ENCODE measurements around the gene ALK. TPM values are rescaled to one million over a fixed set of nuclear protein-coding genes. Genes with fewer than 3 reads are reported as not detected.
A peak's percentile ranks its signal among the peaks of the same experiment; 100 is the strongest.

The ALK gene
- total RNA-seq, 1 donor = under 0.01 TPM

DNA sequence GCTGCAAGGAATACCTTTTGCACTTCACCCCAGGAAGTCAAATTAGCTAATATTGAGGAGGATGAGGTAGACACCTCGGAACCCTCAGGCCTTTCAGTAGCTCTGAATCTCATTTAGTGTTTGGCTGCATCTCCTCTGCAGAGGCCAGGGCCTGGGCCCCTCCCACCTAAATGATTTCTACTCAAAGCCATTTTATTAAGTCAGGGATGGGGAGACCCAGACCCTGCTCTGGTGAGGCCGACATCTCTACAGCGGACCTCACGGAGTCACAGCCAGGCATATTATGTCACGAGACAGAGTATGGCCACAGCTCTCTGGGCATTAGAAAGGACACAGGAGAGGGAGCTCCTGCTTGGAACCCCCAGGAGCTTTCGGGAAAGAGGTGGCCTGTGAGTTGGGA is 305.5 kb downstream of the ALK start:
- DNase-seq (ENCODE audit: low read depth in 2 of 3, low spot score in 2 of 3) = no peak

DNA sequence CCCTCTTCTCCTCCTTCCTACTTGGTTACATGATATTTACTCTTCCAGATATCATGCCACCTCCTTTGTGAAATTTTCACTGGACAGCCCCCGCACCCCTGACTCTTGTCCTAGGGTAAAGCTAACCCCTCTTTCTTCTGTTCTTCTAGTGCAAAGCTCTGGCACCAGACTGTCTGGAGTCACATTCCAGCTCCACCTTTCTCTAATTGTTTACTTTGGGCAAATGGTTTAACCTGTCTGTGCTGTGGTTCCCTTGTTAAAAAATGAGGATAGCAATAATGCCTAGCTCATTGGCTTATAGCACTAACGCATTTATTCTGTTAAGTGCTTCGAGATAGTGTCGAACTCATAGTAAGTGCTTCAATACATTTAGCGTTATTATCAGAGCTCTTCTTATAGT is 306.2 kb downstream of the ALK start:
- DNase-seq (ENCODE audit: low read depth in 2 of 3, low spot score in 2 of 3) = no peak

DNA sequence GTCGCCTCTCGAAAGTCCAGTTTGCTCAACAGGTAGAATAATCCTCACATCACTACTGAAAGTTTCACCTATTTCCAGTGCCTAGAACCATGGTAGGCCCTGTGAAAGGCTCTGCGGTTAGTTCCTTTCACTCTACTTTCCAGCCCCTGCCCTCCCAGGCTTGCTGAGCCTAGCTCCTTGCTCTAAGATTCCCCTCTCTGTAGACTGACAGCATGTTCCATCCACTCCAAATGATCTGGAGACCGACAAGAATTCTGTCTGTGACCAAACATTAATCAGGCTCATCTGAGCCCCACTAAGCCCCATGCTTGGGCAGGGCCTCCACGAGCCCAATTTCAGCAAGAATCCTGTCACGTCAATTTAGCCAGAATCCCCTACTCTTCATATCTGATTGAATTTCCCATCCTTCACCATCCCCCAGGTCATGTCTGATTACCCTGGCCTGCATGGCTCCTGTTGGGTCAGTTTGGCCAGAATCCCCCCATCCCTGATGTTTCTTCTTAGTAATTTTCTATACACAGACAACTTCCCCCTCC is 307.0 kb downstream of the ALK start:
- DNase-seq (ENCODE audit: low read depth in 2 of 3, low spot score in 2 of 3) = no peak

DNA sequence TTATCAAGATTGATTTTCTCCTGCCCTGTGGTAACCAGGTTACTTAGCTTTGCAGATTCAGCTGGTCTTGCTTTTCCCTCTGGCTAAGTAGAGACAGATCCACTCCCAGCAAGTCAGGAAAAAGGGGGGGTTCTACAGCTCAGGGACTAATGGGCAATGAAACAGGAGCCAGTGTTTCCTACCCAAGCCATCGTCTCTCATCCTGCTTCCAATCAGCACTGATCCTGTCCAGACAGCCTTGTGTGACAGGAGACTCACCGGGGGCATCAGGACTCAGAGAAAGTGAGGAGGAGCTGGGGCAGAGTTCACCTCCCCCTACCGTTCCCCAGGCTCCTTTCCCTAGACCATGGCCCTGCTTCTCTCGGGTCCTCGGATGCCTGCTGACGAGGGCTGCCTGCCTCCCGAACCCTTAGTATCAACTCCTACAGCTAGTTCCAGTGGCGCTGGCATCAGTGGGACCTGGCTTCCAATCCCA is 307.6 kb downstream of the ALK start:
- DNase-seq (ENCODE audit: low read depth in 2 of 3, low spot score in 2 of 3) = no peak

DNA sequence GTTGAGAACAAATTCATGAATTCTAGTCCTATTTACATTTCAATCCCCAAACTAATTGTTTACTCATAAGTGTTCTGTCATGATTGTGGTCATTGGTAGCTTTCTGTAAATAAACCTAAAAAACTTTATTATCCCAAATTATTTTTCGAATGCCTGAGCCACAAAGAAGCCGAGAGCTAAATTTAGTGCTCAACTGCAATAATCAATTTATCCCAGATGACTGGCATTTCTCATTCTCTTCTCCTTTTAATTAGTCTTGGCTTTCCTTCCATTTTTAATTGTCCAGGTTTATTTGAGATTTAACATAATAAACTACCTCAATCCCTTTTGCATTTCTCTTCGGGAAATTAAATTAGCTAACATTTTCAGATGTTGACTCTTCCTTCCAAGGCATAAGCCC is 308.3 kb downstream of the ALK start:
- DNase-seq (ENCODE audit: low read depth in 2 of 3, low spot score in 2 of 3) = no peak

DNA sequence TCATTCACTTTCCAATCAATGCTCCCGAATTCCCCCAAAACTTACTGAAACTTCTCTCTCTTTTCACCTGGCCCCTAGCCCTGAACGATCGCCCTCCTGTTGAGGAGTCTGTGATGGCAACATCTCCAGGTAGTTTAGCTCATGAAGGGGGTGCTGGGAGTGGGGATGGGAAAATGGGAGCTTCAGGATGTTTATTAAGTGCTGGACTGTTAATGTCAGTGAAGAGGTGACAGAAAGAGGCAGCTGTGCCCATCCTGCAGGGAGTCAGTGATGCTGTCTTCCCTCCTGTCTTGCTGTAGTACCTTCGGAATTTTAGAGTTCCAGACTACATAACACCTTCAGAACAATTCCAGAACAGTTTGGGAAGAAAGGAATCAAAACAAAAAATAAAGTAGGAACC is 308.8 kb downstream of the ALK start:
- no peak for DNase-seq (ENCODE audit: low read depth in 2 of 3, low spot score in 2 of 3)

DNA sequence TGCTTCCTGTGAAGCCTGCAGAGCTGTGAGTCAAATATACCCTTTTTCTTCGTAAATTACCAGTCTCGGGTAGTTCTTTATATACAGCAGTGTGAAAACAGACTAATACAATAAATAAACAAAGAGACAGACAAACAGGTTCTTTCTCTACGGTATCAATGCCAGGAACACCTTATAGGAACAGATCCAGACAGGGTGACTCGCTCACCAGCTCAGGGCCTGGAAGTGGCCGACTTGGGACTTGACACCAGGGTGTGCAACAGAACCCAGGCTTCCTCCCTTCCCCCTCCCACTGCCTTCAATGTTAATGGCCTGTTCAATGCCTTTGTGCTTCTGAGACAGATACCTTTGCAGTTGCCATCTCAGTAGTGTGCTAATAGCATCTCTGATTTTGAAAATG is 309.5 kb downstream of the ALK start:
- DNase-seq (ENCODE audit: low read depth in 2 of 3, low spot score in 2 of 3) = no peak

DNA sequence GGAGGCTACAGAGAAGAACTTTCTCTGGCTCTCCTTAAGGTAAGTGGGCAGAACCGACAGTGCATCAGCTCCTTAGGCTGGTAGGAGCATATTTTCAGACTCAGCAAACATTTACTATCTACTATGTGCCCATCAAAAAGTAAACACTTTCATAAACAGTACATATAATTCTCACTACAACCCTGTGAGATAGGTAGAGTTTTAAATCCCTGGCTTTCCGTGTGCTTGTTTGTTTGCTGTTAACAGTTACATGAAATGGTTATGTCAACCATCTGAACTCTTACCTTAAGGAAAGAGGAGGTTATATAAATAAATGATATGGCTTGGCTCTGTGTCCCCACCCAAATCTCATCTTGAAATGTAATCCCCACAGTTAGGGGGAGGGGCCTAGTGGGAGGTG is 310.1 kb downstream of the ALK start:
- no peak for DNase-seq (ENCODE audit: low read depth in 2 of 3, low spot score in 2 of 3)

DNA sequence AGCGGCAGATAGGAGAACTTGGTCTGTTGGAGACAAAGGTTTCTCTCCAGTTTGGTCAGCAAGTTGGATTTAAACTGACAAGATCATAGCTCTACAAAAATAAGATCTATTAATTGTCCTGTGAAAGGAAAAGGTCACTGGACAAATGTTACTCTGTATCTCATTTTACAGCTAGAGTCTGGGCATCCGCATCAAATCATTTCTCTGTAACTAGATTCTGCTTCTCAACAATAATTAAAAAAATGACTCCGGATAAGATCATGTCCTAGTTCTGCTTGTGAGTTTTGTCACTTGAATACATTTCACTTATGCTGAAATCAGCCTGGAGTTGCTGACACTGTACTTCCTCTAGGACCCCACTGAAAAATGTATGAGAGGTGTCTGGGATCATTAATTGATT is 310.8 kb downstream of the ALK start:
- no peak for DNase-seq (ENCODE audit: low read depth in 2 of 3, low spot score in 2 of 3)

DNA sequence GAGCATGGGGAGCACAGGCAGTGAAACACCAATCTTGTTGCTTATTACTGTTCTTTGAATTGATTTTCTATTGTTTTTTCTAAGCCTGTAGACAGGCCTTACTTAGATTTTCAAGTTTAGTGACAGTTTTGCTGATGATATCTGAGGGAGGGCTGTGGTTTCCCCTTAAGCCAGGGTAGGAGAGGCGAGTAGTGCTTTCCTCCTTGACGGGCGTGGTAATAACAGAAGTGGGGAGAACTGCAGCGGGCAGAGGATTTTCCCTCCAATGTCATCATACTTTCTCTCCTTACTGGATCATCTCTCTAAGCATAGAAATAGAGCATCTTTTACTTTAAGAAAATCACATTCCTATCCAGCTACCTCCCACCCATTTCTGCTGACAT is 314.4 kb downstream of the ALK start:
- peak in 2 of 3 donors; percentile 8 to 50 for DNase-seq (ENCODE audit: low read depth in 2 of 3, low spot score in 2 of 3)

DNA sequence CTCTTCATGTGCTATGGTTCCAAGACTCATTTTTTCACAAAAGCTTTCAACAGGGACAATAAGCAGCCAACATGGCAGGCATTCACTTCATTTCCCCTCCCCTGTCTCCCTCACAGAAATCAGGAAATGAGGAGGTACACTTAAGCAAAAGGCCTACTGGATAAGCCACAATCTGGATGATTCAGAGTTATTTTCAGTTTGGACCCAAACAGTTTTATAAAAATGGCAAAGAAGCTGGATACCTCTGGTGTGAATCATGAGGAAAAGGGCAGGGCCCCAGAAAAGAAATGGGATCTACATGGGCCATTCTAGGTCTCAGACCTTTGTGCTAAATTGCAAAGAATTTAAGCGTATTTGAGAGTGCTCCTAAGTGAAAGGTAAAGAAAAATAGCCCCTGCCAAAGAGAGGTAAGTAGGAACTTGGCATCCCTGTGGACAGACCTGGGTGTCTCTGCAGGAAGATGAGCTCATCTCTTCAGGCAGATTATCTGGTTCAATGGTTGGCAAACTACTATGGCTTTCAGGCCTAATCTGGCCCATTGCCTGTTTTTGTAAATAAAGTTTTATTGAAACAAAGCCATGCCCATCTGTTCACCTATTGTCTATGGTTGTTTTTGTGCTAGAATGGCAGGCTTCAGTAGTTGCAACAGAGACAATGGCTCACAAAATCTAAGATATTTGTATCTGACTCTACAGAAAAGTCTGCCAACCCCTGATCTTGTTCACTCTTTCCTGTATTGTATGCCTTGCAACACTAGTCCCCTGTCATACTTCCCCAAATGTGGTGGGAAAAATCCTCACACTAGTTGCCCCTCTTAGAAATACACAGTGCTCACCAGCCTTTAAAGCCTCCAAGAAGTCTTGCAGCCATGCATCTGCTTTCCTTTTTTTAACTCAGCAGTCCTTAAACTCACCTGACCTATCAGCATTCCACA is 315.0 kb downstream of the ALK start:
- peak in 2 of 3 donors; percentile 9 to 50 for DNase-seq (ENCODE audit: low read depth in 2 of 3, low spot score in 2 of 3)

DNA sequence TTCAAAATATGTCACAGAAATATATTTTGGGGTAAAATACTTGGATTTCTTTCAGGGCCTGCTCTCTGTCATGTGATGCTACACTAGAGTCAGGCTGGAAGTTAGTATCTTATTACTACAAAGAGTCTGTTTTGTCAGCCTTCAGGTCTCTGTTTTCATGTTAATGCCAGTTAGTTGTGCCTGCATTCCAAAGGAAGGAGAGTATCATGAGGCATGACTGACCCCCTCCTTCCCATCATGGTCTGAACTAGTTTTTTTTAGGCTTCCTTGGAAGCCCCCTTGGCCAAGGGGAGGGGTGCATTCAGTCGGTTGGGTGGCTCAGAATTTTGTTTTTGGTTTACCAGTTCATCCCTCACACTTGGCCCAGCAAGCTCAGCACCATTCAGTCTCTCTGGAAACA is 318.0 kb downstream of the ALK start:
- no peak for DNase-seq (ENCODE audit: low read depth in 2 of 3, low spot score in 2 of 3)

DNA sequence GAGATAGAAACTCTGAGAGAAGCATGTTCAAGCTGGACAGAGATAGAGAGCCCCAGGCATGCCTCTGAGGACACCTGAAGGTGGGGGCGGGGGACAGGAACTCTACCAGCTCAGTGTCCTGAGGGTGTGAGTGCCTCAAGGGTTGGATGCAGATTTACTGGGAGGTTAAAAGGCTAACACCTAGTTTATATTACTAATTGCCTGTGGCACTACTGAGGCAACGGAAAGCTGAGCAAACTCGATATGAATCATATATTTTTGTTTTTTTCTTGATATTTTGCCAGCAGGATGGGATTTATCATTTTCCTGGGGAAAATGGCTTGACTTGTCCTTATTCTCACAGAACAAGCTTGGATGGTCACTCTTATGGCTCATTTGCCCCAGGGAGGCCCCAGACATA is 319.5 kb downstream of the ALK start:
- no peak for DNase-seq (ENCODE audit: low read depth in 2 of 3, low spot score in 2 of 3)

DNA sequence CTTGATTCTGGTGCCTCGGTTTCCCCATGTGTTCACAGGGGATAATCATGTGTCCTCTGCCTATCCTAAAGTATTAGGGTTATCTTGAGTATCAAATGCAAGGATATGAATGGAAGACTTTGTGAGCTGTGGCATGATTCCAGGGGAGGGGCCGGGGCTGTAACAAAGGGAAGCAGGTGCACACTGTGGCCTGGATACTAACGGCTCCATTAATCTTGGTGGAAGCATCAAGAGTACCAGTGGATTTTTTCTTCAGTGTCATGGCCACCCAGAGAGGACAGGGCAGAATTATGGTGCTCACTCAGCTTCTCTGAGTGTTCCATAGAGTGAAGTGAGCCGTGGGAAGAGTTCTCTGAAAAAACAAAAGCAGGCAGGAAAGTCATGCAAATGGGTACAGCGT is 320.1 kb downstream of the ALK start:
- no peak for DNase-seq (ENCODE audit: low read depth in 2 of 3, low spot score in 2 of 3)

DNA sequence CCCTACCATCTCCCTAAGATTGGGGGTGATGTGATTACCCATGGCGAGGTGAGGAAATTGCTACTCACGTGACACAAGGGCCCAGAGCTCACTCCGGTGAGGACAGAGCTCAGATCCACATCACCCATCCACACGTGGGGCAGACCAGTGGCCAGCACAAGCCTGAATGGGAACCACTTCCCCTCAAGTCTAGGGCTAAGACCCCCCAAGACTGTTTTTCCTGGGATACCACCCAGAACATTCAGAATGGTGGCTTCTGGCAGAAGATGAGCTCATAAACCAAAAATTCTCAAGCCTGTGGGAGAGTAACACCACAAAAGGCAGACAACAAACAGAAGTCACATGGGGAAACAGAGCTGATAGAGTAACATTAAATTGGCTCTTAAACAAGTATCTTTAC is 321.4 kb downstream of the ALK start:
- DNase-seq (ENCODE audit: low read depth in 2 of 3, low spot score in 2 of 3) = no peak

DNA sequence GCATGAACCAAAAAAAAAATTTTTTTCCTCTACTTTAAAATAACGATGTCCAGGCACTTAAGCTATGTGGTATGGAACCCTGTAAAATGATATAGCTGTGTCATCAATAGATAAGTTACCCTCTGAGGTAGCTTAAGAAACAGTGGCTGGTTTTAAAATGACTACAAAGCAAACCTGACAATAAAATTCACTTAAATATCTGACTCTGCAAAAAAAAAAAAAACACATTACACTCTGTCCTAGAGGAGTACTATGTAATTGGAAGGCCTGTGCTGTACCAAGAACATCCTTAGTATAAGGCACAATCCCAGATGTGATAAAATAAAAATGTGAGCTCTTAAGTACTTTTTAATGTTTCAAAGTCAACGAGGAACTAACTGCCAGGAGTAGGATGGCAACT is 322.4 kb downstream of the ALK start:
- no peak for DNase-seq (ENCODE audit: low read depth in 2 of 3, low spot score in 2 of 3)

DNA sequence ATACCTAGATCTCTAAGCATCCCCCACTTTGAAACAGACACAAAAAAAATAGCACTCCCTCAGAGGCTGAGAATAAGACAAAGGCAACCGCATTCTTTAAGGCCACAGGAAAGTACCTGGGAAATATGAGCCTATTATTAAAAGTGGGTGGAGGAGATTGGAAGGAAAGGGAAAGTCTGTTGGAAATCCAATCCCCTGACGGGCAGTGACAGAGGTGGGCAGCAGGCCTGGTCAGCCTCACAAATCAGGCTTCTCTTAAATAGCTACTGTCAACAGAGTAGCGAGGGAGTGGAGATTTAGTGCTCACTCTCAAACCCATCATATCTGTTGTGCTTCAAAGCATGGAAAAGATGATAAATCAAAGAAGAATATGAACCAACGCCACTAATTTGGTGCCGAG is 324.4 kb downstream of the ALK start:
- no peak for DNase-seq (ENCODE audit: low read depth in 2 of 3, low spot score in 2 of 3)

DNA sequence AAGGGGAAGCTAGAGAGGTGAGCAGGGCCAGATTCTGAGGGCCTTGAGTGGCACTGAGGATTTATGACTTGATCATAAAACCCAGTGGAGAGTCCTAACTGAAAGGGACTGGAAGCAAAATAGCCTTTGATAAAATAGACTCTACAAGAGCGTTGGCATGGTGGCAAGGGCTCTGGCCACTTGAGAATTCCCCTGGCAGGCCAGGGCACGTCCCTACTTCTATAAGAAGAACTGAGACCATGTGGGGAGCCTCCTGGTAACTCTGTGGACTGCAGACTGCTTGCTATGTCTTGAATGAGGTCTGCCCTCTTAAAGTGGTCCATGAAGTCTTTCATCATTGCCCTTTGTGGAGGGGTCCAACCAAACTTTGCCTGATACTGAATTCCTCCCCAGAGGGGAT is 324.8 kb downstream of the ALK start:
- DNase-seq (ENCODE audit: low read depth in 2 of 3, low spot score in 2 of 3) = no peak

DNA sequence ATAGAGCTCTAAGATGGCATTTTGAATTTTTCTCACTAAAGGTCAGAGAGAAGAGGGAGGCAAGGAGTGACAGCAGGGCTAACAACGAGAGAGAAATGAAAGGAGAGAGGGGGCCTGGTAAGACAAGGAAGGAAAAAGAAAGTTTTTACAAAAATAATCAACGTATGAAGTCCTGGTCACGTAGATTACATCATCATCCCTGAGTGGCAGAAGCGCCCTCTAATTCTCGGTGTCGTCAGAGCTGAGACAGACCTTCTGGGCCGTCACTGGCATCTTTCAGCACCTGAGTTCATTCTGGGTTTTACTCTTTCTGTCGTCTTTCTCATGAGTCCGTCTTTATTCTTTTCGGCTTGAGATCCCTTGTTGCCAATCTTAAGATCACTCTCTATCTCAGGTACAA is 329.8 kb downstream of the ALK start:
- no peak for DNase-seq (ENCODE audit: low read depth in 2 of 3, low spot score in 2 of 3)

DNA sequence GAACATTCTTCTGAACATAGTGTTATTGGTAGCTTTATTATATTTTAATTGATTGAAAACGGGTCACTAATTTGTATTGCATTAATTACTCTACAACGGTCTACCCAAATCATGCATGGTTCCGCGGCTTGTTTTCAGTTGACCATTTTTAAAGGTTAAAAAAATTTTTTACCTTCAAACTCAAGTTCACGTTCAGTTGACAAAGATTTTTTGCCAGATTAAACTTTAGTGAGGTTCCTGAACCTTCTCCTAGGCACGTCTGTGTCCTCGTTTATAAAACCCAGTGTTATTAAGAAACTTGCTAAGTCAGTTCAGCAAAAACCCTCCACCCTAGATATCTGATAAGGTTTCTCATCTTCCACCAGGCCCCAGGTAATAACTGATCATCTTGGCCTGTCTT is 331.2 kb downstream of the ALK start:
- DNase-seq (ENCODE audit: low read depth in 2 of 3, low spot score in 2 of 3) = no peak

DNA sequence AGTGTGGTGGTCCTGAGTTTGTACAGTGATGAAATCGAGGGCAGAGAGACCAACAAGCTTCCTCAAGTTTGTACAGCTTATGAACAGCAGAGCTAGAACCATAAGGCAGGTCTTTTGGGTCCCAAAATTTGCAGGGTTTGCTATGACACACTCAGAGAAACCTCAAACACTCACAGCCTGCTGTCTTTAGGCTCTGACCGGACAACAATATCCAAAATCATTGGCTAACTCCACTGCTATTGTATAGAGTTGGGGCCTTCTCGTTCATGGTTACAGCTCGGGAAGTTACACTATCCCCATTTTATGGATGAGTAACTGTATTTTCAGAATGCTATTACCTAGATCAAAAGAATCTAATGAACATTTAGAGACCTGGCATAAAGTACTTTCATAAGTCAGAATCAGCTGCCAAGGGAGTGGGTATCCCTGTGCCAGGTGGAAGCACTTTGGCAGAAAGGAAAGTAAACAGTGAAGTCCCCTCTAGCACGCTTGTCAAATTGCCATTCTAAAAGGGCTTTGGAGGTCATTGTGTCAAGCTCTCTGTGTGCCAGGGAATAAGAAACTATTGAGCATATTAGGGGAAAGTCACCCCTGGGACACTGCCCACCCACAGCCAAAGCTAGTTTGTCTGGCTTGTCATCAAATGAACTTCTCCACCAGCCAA is 331.8 kb downstream of the ALK start:
- no peak for DNase-seq (ENCODE audit: low read depth in 2 of 3, low spot score in 2 of 3)

Measured in hematopoietic multipotent progenitor cell (in vitro differentiated cells).